CD14-positive monocyte (primary cell): ENCODE data around the gene TSPAN5. TPM values are rescaled to one million over a fixed set of nuclear protein-coding genes. Genes with fewer than 3 reads are reported as not detected.

Source experiments
- DNase-seq, 3 donors: peaks; one replicate each; pipeline ENCODE4 v3.0.0-alpha.2; 2011 to 2022
- H2AFZ ChIP-seq: 2 replicates; pipeline ENCODE4 v1.6.0; 2012; ENCODE audit warnings: mild to moderate bottlenecking, low read depth, low read length, inconsistent platforms; ENCODE audit not compliant: insufficient read depth, poor library complexity, severe bottlenecking
- H3K27ac ChIP-seq, 2 donors: 1 replicate in 1 of 2; 2 replicates in 1 of 2; pipeline ENCODE4 v1.5.1; 2012 to 2013; ENCODE audit warnings: low read length in 2 of 2, control low read depth in 1 of 2, inconsistent platforms in 1 of 2, low read depth in 1 of 2, mild to moderate bottlenecking in 1 of 2
- H3K27me3 ChIP-seq, 2 donors: one replicate each; pipeline versions ENCODE4 v1.6.0 to v1.6.1; 2011 to 2013; ENCODE audit warnings: low read length in 2 of 2; ENCODE audit not compliant: control insufficient read depth in 2 of 2, insufficient read depth in 2 of 2
- H3K36me3 ChIP-seq, 2 donors: replicated peaks in 1 of 2; 1 replicate in 1 of 2; 2 replicates in 1 of 2; pipeline versions ENCODE4 v1.5.1 to v1.6.1; 2012 to 2013; ENCODE audit warnings: low read length in 2 of 2, control low read depth in 1 of 2, inconsistent platforms in 1 of 2, mild to moderate bottlenecking in 1 of 2; ENCODE audit not compliant: insufficient read depth in 2 of 2, control insufficient read depth in 1 of 2
- H3K4me1 ChIP-seq, 2 donors: 1 replicate in 1 of 2; 2 replicates in 1 of 2; pipeline versions ENCODE4 v1.5.1 to v1.6.1; 2012 to 2013; ENCODE audit warnings: low read length in 2 of 2, control low read depth in 1 of 2, inconsistent platforms in 1 of 2, mild to moderate bottlenecking in 1 of 2, moderate library complexity in 1 of 2; ENCODE audit not compliant: insufficient read depth in 2 of 2, control insufficient read depth in 1 of 2
- H3K4me2 ChIP-seq: replicated peaks from 2 replicates; pipeline ENCODE3; 2012; ENCODE audit warnings: low read length, moderate library complexity, mild to moderate bottlenecking; ENCODE audit not compliant: poor library complexity, severe bottlenecking; ENCODE audit errors: extremely low read depth
- H3K4me3 ChIP-seq, 3 experiments: fragments of 200-600 bp in 1 of 3; sonication (generic) in 1 of 3; replicated peaks in 1 of 3; 1 replicate in 2 of 3; 2 replicates in 1 of 3; pipeline ENCODE4 v1.5.1; 2011 to 2013; ENCODE audit warnings: low read length in 3 of 3, mild to moderate bottlenecking in 3 of 3, control low read depth in 2 of 3, low read depth in 2 of 3, inconsistent platforms in 1 of 3, moderate library complexity in 1 of 3
- H3K79me2 ChIP-seq: 2 replicates; pipeline ENCODE4 v1.6.0; 2012; ENCODE audit warnings: mild to moderate bottlenecking, control low read depth, inconsistent platforms, low read length, moderate library complexity; ENCODE audit not compliant: insufficient read depth
- H3K9ac ChIP-seq: 2 replicates; pipeline ENCODE4 v1.6.0; 2017; ENCODE audit warnings: low read length, mild to moderate bottlenecking; ENCODE audit not compliant: insufficient read depth, poor library complexity, severe bottlenecking
- H3K9me3 ChIP-seq, 2 donors: replicated peaks in 1 of 2; 1 replicate in 1 of 2; 2 replicates in 1 of 2; pipeline versions ENCODE4 v1.5.1 to v1.6.1; 2012 to 2013; ENCODE audit warnings: low read length in 2 of 2, control low read depth in 1 of 2; ENCODE audit not compliant: control insufficient read depth in 1 of 2, insufficient read depth in 1 of 2
- H4K20me1 ChIP-seq: 2 replicates; pipeline ENCODE4 v1.6.0; 2012; ENCODE audit warnings: mild to moderate bottlenecking, low read length, control low read depth, moderate library complexity; ENCODE audit not compliant: insufficient read depth
- H3K27ac Mint-ChIP-seq, 7 donors: one replicate each; pipeline ENCODE4 v1.8.0; 2020; ENCODE audit warnings: mild to moderate bottlenecking in 7 of 7, mixed read lengths in 7 of 7, moderate library complexity in 6 of 7, inconsistent platforms in 2 of 7
- H3K27me3 Mint-ChIP-seq, 3 donors: one replicate each; pipeline ENCODE4 v1.8.0; 2021 to 2022; ENCODE audit warnings: low read depth in 3 of 3, mild to moderate bottlenecking in 3 of 3, mixed read lengths in 3 of 3, moderate library complexity in 3 of 3, inconsistent platforms in 1 of 3
- H3K36me3 Mint-ChIP-seq, 2 donors: one replicate each; pipeline ENCODE4 v1.8.0; 2020; ENCODE audit warnings: mixed read lengths in 2 of 2, inconsistent platforms in 1 of 2, mild to moderate bottlenecking in 1 of 2
- H3K4me1 Mint-ChIP-seq: one replicate; pipeline ENCODE4 v1.8.0; 2020; ENCODE audit warnings: mild to moderate bottlenecking, mixed read lengths
- H3K4me3 Mint-ChIP-seq, 2 donors: one replicate each; pipeline ENCODE4 v1.8.0; 2020; ENCODE audit warnings: mild to moderate bottlenecking in 2 of 2, mixed read lengths in 2 of 2, moderate library complexity in 1 of 2
- H3K9me3 Mint-ChIP-seq, 7 donors: one replicate each; pipeline ENCODE4 v1.8.0; 2020 to 2022; ENCODE audit warnings: mixed read lengths in 7 of 7, mild to moderate bottlenecking in 6 of 7, moderate library complexity in 6 of 7, inconsistent platforms in 2 of 7
- CTCF ChIP-seq: fragments of 200-600 bp; IDR thresholded peaks from one replicate; pipeline ENCODE4 v1.8.0; 2022; ENCODE audit warnings: antibody characterized with exemption, mild to moderate bottlenecking
- WGBS: methylation state at CpG from one replicate; pipeline ENCODE4 v1.1.5; 2013; ENCODE audit warnings: missing lambda C conversion rate; ENCODE audit not compliant: insufficient coverage; 5-methylcytosine and 5-hydroxymethylcytosine counted together
- intact Hi-C, 2 donors: fragments of 100-400 bp; cut with micrococcal nuclease; formaldehyde crosslinking; loops; one replicate each; pipeline versions ENCODE4 v1.15.0 to v1.15.1; 2023
- polyA plus RNA-seq, 3 donors: library from polyadenylated mRNA; depleted of rRNA in 1 of 3; unstranded in 2 of 3; stranded (reverse) in 1 of 3; fragments of 300-500 nt in 2 of 3; fragments of >200 nt in 1 of 3; fragmentation: Illumina TruSeq in 2 of 3; gene quantifications; 1 replicate in 2 of 3; 2 replicates in 1 of 3; pipeline ENCODE4 v1.2.3, GENCODE V29; 2012 to 2021

TSPAN5 gene
- polyA plus RNA-seq, 3 donors: 0.09 to 1.1 (median 0.13) TPM

DNA sequence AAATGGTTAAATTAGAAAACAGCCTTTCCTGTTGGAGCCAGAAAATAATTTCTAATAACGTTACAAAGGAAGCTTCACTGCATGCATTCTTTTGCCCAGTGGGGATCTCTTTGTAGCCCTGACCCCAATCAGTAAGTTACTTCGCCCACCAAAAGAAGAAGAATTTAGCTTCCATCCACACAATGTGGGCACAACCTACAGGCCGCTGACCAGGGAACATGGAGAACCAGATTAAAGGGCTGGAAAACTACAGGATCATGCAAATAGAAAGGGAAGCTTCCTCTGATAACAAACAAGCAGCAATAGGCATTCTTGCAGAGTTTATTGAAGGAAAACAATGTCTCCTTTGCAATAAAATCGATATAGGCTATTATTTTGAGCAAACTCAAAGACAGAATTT, 21.3 kb upstream of the TSPAN5 start:
- H3K9me3 ChIP-seq: no peaks in the 10 kb centered on the region
- Mint-ChIP-seq H3K4me1 (no peaks in the 10 kb centered on the region), H3K27me3 (peaks cover 0 to 1% (median 1%) of the 10 kb centered on the region in 3 donors), H3K4me3 (no peak overlapping the region), H3K9me3 (no peaks in the 10 kb centered on the region), H3K36me3 (no peaks in the 10 kb centered on the region), H3K27ac (no peak overlapping the region)
- no peak for TF ChIP-seq CTCF
- H4K20me1 ChIP-seq: no peaks in the 10 kb centered on the region
- no peaks in the 10 kb centered on the region for H3K4me1 ChIP-seq
- no peaks in the 10 kb centered on the region for H3K36me3 ChIP-seq
- H3K27me3 ChIP-seq: no peaks in the 10 kb centered on the region
- H3K27ac ChIP-seq: no peak overlapping the region
- no peak overlapping the region for H3K4me2 ChIP-seq
- H2AFZ ChIP-seq: no peak overlapping the region
- H3K4me3 ChIP-seq: no peak overlapping the region
- no peaks in the 10 kb centered on the region for H3K79me2 ChIP-seq
- 93% methylated on average over 2 of the region's 4 CpGs for WGBS
- H3K9ac ChIP-seq: no peak overlapping the region
- DNase-seq: no peak
- intact Hi-C loops: no loop called here

- Histone ChIP-seq H3K4me2 (no peak overlapping the region), H2AFZ (no peak overlapping the region), H3K36me3 (no peaks in the 10 kb centered on the region), H3K9me3 (no peaks in the 10 kb centered on the region), H4K20me1 (no peaks in the 10 kb centered on the region), H3K27me3 (no peaks in the 10 kb centered on the region), H3K9ac (no peak overlapping the region), H3K4me1 (no peaks in the 10 kb centered on the region), H3K4me3 (no peak overlapping the region), H3K79me2 (no peaks in the 10 kb centered on the region), H3K27ac (no peak overlapping the region)
- H3K27me3 Mint-ChIP-seq: peaks cover 0 to 4% (median 1%) of the 10 kb centered on the region in 3 donors
- no peaks in the 10 kb centered on the region for H3K4me1 Mint-ChIP-seq
- no peak overlapping the region for H3K4me3 Mint-ChIP-seq
- H3K27ac Mint-ChIP-seq: no peak overlapping the region
- H3K9me3 Mint-ChIP-seq: no peaks in the 10 kb centered on the region
- no peak for TF ChIP-seq CTCF
- WGBS: 86% methylated on average over 2 of the region's 3 CpGs
- DNase-seq: no peak
- H3K36me3 Mint-ChIP-seq: no peaks in the 10 kb centered on the region
- intact Hi-C loops: no loop called here
Measured at GRCh38 chr4:98677799-98678198, 19.4 kb upstream of the TSPAN5 start.
